SKM-1 (cell line): ENCODE results near the gene MYOF.

Source experiments
- DNase-seq: peaks from one replicate; lab custom pipeline; 2025; ENCODE audit not compliant: unreplicated experiment; lab: John Stamatoyannopoulos, UW

The MYOF gene

DNA sequence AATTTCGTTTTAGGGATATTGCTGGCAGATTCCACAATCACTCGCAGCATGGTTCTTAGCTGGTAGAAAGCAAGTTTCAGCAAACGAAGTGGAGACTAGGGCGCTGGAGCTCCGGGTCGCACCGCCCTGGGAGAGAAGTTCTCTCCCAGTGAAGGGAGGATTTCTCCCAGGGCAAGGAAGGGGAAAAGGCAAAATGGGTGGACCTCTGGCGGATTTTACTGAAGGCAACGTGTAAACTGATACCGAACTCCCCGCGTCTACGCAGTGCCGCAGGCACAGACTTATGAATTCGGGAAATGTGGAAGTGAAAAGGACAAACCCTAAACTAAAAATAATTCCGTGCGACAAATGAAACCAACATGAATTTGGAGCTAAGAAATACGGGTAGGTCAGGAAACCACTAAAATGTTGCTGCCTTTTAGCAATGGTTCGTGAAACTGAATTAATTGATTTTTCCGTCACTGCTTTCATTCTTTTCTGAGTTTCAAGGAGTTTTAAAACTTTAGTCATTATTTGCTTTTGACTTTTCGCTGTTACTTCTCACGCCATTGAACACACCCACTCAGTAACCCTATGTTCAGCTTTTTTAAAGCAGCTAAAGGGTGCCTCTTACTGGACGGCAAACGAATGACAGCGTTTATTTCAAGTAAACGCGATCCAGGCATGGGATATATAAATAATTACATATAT lies at the start of gene MYOF:
Gene MYOF (minus strand): TSS at position 190 of the 690 bp plus-strand sequence. CDS start 140 bp downstream, at position 50.
- DNase-seq = peak; percentile 72

DNA sequence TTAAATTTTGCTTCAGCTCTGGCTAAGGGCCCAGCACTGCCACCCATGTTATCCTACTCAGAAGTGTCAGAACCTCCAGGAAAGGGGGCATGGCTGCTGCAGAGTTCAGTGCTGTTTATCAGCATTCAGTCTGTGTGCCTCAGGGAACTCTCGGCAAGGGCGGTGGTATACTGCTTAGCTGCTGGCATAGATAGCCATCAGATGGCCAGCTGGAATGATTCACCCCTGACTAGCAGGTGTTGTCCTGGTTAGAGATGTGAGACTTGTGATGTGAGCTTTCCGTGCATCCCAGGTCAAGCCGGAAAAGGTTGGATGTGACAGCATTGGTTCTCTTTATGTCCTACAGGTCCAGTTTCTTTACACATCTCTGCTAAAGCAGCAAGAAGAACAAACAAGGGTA lies 36.4 kb upstream of the MYOF start:
- DNase-seq = no peak

DNA sequence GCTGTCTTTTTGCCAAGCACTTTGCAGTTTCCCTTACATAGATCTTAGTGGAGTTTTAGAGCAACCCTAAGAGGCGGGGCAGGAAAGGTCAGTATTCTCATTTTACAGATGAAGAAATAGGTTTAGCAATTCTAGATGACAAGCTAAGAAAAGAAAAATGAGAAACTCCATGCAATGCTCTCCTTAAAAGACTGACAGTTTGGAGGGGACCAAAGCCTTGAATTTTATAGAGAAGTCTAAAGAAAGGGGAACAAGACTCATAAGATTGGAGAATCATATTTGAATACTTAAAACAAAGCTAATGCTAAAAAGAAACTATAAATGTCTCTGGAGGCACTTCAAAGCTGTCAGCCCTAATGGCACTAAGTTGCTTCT lies 33.9 kb upstream of the MYOF start:
- peak; percentile 53 for DNase-seq

- peak; percentile 53 for DNase-seq
Measured at GRCh38 chr10:93515071-93516005, 33.2 kb upstream of the MYOF start.

DNA sequence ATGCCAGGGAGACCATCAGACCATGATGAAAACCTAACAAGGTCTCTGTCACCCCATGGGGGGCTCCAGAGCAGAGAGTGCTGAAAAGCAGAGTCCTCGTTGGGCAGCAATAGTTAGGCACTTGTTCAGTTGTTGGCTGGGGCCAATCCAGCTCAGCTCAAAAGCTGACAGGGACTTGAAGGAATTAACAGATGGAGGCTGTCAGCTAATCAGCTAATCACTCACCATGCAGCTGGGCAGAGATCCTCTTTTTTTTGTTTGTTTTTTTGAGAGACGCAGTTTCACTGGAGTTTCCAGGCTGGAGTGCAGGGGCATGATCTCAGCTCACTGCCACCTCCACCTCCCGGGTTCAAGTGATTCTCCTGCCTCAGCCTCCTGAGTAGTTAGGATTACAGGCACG lies 32.4 kb upstream of the MYOF start:
- no peak for DNase-seq

- DNase-seq = no peak
Measured at GRCh38 chr10:93513091-93513490, 31.0 kb upstream of the MYOF start.

- no peak for DNase-seq
Measured at GRCh38 chr10:93512565-93512964, 30.4 kb upstream of the MYOF start.

DNA sequence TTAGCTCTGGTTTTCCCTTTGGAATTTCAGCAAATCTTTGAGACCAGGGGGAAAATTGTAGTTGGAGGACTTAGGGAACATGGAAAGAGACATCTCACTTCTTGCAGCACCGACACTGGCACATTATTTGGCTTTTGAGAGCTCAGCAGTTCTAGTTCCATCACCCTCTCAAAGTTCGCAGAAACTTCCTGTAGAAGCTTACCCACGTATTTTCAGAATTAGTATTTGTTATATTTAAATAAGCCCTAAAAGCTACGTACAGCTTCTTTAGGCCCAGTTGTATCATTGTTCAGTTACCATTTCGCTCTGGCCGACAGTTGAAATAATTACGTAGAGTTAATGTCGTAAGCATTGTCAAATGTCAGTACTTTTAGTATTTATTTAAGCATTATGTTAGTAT lies 27.7 kb upstream of the MYOF start:
- DNase-seq = no peak

DNA sequence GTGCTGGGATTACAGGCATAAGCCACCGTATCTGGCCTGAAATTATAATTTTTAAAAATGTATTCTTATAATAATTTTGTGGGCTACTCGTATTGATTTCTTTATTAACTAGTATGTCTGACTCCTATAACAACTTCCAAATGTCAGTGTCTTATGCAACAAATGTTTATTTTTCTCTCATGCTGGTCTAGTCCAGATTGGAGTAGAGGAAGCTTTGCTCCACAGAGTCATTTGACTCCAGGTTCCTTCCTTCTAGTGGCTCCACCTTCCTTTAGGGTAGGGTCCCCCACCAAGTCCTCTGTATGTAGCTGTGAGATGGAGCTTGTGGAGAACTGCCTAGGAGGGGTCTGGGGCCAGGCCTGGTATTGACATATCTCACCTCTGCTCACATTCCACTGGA lies 22.9 kb upstream of the MYOF start:
- no peak for DNase-seq

DNA sequence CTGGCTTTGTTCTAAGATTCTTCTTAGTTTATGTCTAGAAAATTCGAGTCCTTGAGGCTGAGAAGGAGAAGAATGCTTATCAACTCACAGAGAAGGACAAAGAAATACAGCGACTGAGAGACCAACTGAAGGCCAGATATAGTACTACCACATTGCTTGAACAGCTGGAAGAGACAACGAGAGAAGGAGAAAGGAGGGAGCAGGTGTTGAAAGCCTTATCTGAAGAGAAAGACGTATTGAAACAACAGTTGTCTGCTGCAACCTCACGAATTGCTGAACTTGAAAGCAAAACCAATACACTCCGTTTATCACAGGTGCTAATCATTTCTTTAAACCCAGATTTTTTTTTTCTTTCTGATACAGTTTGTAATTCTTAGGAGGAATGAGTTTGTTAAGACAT lies 20.9 kb upstream of the MYOF start:
- DNase-seq = no peak

- no peak for DNase-seq
Measured at GRCh38 chr10:93501650-93502049, 19.5 kb upstream of the MYOF start.

GRCh38 chr10:93498166-93498565 lies 16.0 kb upstream of the MYOF start:
- no peak for DNase-seq

DNA sequence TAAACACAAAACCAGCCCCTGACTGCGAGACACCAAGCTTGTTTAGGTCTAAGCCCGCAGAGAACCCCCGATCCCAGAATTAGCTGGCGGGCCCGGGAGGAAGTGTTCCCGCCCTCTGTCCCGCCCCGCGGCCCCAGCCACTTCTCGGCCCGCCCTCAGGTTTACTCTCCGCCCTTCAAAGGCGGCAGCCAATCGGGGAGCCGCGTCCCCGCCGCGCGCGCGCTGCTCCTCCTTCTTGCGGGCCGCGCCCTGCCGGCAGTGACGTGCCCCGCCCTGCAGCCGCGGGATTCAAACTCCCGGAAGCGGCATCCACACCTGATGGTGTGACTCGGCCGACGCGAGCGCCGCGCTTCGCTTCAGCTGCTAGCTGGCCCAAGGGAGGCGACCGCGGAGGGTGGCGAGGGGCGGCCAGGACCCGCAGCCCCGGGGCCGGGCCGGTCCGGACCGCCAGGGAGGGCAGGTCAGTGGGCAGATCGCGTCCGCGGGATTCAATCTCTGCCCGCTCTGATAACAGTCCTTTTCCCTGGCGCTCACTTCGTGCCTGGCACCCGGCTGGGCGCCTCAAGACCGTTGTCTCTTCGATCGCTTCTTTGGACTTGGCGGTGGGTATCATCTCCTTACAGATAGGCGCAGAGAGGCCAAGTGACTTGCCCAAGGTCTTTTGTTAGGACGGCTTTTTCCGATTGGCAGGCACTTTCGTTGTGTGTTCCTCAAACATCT lies 14.3 kb upstream of the MYOF start, which contains the start of gene CEP55:
Gene CEP55 (plus strand): TSS at position 291 of the 720 bp plus-strand sequence. CDS start 3,440 bp downstream, outside the sequence.
- DNase-seq = peak; percentile 86

DNA sequence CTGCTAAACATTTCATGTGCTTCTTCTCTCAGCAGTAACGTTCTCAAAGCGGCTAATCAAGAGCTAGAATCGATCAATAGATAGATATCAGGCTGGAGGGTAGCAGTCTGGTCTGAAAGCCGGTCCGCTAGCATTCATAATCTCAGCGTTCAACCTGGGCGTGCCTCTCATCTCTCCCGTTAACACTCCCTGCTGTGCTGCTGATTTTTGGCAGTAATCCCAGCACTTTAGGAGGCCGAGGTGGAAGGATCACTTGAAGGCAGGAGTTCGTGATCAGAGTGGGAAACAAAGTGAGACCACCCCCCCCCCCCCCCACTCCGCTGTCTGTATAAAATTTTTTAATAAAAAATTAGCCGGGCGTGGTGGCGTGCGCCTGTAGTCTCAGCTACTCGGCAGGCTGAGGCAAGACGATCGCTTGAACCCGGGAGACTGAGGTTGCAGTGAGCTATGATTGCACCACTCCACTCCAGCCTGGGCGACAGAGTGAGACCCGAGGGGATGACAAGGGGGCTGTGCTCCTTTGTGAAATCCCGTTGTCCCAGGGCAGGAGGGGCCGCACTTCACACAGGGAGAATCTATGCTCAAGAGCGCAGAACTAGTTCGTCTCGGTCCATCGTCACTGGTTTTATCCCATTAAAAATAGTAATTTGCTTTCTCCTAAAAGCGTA lies 13.7 kb upstream of the MYOF start:
- no peak for DNase-seq

DNA sequence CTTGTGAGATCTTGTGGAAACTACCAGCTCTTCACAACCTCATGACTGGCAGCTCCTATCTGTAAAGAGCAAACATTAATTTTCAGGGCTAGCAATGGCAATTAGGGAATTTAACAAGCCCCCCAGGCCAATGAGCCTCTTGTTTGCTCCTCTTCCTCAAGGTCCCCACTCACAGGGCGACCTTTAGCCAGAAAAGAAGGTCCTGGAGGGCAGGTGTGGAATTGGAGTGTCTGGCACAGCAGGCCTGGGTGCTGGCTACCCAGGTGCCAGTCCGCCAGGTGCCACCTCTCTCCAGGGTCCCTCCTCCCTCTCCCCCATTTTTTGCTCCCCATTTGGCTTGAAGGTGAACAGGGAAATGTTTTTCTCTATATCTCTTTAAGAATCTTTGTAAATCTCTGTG lies 12.4 kb upstream of the MYOF start:
- DNase-seq = no peak

DNA sequence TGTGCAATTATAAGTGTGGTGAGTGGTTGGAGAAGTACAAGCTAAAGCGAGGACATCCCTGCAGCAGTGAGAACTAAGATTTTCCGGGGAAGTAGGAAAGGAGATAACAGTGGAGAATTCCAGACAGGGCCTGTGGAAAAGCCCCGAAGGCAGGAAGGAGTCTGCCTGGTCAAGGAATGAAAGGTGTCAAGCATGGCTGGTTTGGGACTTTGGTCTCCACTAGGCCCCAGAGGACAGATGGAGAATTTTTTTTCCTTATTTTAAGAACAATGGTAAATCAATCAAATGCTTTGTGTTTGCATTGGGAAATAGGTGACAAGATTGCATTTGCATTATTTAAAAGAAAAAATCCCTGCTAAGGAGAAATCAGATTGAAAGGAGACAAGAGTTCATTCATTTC lies 11.0 kb upstream of the MYOF start:
- DNase-seq = no peak

DNA sequence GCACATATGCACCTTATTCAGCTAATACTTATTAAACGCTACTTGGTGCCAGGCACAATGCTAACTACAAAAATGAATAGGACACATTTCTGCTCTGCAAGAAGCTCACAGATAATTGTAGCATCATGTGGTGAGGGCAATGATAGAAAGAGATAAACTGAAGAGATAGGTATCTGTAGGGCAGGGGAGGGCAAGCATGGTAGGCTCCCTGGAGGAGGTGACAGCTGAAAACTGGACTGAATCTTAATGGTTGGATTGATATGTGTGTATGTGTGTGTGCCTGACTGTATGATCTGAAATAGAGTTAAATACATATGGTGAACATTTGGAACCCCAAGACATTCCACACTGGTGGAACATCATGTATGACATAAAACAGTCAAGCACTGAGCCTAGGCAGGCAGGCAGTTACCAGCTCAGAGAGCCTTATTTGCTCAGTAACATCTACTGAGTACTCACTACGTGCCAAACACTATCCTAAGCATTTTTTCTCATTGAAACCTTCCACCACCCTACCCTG lies 9.5 kb upstream of the MYOF start:
- no peak for DNase-seq

DNA sequence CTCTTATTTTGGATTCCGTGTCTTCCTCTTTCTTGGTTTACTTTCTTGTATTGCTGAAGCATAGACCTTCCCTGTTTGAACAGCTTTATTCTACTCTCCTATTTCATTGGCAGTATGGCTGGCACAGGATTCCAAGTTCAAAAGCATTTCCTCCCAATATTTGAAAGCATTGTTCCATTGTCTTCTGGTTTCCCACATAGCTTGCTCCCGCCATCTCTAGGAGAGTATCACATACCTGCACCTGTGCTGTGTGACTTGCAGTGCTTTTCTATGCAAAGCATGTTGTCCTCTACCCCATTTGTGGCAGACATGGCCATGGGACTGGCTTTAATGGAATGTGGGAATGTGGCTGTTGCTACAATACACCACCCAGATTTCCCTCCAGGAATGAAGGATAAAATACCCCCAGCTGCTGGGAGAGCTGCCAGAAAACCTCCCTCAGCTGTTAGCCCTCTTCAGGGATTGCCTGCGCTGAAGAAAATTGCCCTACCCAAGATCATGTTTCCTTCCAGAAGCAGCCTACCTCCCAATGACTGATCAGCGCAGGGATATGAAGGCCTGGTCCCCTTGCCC lies 6.9 kb upstream of the MYOF start:
- no peak for DNase-seq

DNA sequence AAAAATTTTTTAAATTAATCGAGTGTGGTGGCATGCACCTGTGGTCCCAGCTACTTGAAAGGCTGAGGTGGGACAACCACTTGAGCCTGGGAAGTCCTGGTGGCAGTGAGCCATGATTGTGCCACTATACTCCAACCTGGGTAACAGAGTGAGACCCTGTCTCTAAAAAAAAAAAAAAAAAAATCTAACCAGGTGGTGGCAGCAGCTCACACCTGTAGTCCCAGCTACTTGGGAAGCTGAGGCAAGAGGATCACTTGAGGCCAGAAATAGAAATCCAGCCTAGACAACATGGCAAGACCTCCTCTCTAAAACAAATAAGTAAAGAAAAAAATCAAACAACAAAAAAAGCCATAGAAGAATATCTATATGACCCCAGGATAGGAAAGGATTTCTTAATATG lies 3.6 kb upstream of the MYOF start:
- no peak for DNase-seq

DNA sequence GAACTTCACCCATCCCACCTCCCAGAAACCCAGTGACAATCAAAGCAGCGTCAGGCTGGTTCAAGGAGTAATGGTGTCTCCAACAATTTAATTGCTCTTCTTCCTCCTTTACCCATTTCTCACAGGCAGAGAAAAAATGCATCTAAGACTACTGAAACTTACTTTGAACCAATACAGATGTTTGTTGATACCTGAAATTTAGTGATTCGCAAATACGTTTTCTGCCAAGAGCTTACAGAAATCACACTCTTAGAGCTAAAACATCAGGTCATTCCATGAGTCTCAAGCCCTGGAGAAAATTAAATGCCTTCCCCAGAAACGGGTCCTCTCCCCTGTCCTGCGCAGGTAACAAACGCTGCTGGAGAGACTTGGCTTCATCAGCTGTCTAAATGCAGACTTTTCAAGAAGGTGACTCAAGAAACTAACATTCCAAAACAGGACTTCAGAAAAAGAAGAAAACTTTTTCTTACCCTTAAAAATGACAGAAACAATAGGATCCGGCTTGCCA lies 443 bp downstream of the MYOF start:
- no peak for DNase-seq
